ENCODE data around the gene SELENOF.

SELENOF gene

DNA sequence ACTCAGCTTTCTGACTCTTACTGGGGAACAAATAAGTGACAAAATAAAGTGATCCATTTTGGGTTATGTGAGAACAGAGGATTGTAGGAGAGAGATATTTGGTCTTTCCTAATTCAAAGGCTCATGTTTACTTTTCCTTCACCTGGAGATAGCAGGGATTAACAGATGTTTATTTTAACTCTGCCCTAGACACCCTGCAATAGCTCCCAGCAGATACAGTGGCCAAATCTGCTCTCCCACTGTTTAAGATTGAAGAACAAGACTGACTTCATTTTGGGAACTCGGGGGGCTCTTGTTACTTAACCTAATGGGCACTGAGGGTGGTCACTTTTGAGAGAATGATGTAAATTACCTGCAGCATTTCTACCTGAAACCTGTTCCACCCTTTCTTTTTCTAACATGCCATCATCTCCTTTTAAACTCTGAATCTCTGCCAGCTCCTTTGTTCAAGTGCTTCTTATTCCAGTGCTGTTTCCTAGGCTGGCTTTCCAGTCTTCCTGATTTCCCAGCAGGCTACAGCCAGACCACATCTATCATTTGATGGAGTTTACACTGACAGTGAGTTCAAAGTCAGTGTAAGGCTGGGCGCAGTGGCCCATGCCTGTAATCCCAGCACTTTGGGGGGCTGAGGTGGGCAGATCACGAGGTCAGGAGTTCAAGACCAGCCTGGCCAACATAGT lies 90.0 kb downstream of the SELENOF start:
- no peak overlapping the region for H3K27ac ChIP-seq (replicated peaks)
- no peak for DNase-seq (ENCODE audit: low read depth in 1 of 2, low spot score in 1 of 2)
- TF ChIP-seq GABPA (IDR thresholded peaks at IDR 0.05; ENCODE audit: low read depth): no peak
- no peak for TF ChIP-seq POLR2AphosphoS5 (IDR thresholded peaks at IDR 0.05; ENCODE audit: low read depth)
- TF ChIP-seq SPI1 (IDR thresholded peaks at IDR 0.05; ENCODE audit: borderline replicate concordance, low read depth): no peak
- TF ChIP-seq, protein P1, sequence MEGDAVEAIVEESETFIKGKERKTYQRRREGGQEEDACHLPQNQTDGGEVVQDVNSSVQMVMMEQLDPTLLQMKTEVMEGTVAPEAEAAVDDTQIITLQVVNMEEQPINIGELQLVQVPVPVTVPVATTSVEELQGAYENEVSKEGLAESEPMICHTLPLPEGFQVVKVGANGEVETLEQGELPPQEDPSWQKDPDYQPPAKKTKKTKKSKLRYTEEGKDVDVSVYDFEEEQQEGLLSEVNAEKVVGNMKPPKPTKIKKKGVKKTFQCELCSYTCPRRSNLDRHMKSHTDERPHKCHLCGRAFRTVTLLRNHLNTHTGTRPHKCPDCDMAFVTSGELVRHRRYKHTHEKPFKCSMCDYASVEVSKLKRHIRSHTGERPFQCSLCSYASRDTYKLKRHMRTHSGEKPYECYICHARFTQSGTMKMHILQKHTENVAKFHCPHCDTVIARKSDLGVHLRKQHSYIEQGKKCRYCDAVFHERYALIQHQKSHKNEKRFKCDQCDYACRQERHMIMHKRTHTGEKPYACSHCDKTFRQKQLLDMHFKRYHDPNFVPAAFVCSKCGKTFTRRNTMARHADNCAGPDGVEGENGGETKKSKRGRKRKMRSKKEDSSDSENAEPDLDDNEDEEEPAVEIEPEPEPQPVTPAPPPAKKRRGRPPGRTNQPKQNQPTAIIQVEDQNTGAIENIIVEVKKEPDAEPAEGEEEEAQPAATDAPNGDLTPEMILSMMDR (IDR thresholded peaks at IDR 0.05; ENCODE audit: insufficient read depth, low read length): no peak
- TF ChIP-seq, protein P2, sequence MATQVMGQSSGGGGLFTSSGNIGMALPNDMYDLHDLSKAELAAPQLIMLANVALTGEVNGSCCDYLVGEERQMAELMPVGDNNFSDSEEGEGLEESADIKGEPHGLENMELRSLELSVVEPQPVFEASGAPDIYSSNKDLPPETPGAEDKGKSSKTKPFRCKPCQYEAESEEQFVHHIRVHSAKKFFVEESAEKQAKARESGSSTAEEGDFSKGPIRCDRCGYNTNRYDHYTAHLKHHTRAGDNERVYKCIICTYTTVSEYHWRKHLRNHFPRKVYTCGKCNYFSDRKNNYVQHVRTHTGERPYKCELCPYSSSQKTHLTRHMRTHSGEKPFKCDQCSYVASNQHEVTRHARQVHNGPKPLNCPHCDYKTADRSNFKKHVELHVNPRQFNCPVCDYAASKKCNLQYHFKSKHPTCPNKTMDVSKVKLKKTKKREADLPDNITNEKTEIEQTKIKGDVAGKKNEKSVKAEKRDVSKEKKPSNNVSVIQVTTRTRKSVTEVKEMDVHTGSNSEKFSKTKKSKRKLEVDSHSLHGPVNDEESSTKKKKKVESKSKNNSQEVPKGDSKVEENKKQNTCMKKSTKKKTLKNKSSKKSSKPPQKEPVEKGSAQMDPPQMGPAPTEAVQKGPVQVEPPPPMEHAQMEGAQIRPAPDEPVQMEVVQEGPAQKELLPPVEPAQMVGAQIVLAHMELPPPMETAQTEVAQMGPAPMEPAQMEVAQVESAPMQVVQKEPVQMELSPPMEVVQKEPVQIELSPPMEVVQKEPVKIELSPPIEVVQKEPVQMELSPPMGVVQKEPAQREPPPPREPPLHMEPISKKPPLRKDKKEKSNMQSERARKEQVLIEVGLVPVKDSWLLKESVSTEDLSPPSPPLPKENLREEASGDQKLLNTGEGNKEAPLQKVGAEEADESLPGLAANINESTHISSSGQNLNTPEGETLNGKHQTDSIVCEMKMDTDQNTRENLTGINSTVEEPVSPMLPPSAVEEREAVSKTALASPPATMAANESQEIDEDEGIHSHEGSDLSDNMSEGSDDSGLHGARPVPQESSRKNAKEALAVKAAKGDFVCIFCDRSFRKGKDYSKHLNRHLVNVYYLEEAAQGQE (IDR thresholded peaks at IDR 0.05; ENCODE audit: insufficient replicate concordance, low read depth): no peak
- peaks cover 5% of the 10 kb centered on the region for H3K27me3 ChIP-seq (ENCODE audit: insufficient read depth, poor library complexity, severe bottlenecking)
- H3K4me3 ChIP-seq (replicated peaks; ENCODE audit: insufficient read depth, low read length): no peak overlapping the region

DNA sequence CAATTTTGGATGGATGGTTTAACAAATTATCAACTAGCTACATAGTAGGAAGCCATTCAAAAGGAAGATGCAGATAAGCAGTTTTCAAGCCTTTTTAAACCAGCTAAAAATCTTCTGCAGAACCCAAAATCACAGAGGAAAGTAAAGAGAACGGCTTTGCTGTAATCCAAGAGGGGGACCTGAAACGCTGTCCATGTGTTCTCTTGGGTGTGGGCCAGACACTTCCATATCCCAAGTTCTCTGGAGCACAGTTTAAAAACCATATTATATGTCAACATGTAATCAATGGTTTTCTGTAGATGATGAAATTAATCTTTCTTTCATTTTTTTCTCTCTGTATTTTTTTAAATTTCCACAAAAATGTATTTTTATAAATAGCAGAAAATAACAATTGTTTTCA lies 90.5 kb downstream of the SELENOF start:
- no peak for DNase-seq (ENCODE audit: low read depth in 1 of 2, low spot score in 1 of 2)
- no peak overlapping the region for H3K27ac ChIP-seq (replicated peaks)
- H3K27me3 ChIP-seq (ENCODE audit: insufficient read depth, poor library complexity, severe bottlenecking): peaks cover 5% of the 10 kb centered on the region

DNA sequence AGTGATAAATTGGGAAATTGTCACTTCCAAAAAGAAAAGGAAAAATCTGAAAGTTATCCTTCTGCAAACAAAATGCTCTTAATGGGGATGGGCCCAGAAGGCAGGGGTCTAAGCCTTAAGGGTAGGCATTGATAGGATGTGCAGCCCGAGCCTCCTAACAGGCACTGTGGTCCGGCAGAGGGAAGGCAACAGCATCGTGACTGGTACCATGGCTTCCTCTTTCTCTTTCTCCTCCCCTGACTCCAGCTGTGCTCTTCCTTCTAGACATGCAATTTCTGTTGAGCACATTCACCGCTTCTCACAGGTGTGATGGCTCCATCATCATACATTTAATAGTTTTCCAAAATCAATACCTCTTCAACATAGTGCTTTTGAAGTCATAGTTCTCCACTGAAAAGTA lies 91.5 kb downstream of the SELENOF start:
- peak in 1 of 2 experiments; percentile 56 for DNase-seq (ENCODE audit: low read depth in 1 of 2, low spot score in 1 of 2)
- Histone ChIP-seq H3K27me3 (ENCODE audit: insufficient read depth, poor library complexity, severe bottlenecking) (peaks cover 5% of the 10 kb centered on the region), H3K4me3 (replicated peaks; ENCODE audit: insufficient read depth, low read length) (no peak overlapping the region), H3K27ac (replicated peaks) (no peak overlapping the region)
- TF ChIP-seq, protein P2 (IDR thresholded peaks at IDR 0.05; ENCODE audit: insufficient replicate concordance, low read depth): no peak
- TF ChIP-seq POLR2AphosphoS5 (IDR thresholded peaks at IDR 0.05; ENCODE audit: low read depth): no peak
- TF ChIP-seq, protein P1 (IDR thresholded peaks at IDR 0.05; ENCODE audit: insufficient read depth, low read length): no peak
- peak; percentile 90 for TF ChIP-seq SPI1 (IDR thresholded peaks at IDR 0.05; ENCODE audit: borderline replicate concordance, low read depth)
- no peak for TF ChIP-seq GABPA (IDR thresholded peaks at IDR 0.05; ENCODE audit: low read depth)

More for the DNA sequence above, 90.5 kb downstream of the SELENOF start:
- no peak overlapping the region for H3K4me3 ChIP-seq (replicated peaks; ENCODE audit: insufficient read depth, low read length)
- TF ChIP-seq SPI1 (IDR thresholded peaks at IDR 0.05; ENCODE audit: borderline replicate concordance, low read depth) (no peak), GABPA (IDR thresholded peaks at IDR 0.05; ENCODE audit: low read depth) (no peak), POLR2AphosphoS5 (IDR thresholded peaks at IDR 0.05; ENCODE audit: low read depth) (no peak)
- TF ChIP-seq, protein P2 (IDR thresholded peaks at IDR 0.05; ENCODE audit: insufficient replicate concordance, low read depth): no peak
- TF ChIP-seq, protein P1 (IDR thresholded peaks at IDR 0.05; ENCODE audit: insufficient read depth, low read length): no peak

Data from HL-60 (cell line).